ENCODE results near the gene STX5. TPM values are rescaled to one million over a fixed set of nuclear protein-coding genes. Genes with fewer than 3 reads are reported as not detected.
A peak's percentile ranks its signal among the peaks of the same experiment; 100 is the strongest.

The STX5 gene, protein sequence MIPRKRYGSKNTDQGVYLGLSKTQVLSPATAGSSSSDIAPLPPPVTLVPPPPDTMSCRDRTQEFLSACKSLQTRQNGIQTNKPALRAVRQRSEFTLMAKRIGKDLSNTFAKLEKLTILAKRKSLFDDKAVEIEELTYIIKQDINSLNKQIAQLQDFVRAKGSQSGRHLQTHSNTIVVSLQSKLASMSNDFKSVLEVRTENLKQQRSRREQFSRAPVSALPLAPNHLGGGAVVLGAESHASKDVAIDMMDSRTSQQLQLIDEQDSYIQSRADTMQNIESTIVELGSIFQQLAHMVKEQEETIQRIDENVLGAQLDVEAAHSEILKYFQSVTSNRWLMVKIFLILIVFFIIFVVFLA
- 20.4 and 42.8 TPM in 2 replicates for total RNA-seq (ENCODE audit: low replicate concordance)

DNA sequence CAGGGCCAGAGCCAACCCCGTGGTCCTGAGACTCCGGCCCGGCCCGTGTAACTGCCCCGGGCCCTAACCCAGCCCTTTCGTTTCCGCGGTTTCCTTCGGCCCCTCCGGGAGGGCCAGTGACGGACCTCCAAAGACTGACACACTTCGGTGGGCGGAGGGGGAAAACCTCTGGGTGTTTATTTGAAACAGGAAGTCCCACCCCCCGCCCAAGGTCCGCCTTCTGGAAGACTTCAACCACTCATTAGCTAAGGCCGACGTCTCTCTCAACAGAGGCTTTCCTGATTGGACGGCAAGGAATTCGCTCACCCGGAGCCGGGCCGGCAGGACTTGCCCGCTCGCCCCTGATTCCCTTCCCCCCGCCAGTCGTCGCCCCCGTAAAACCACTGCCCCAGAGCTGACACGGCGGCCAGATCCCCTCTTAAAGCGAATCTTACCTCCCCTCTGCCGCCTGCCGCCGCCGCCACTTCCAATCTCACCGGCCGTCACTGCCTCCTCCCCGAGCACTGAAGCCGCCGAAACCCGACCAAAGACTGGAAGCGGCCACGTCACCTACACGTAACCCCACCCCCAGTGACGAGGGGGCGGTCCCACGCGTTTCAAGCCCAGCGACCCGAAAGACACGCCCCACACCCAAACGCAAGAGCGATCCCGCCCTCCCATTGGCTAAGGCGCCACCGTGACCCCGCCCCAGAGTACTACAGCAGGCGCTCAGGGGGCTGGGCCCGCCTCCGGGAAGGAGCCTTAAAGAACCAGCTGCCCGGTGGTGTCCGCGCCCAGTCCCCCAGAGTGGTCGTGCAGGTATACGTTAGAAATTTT lies at the start of gene STX5:
Gene STX5 (minus strand): TSS at position 532 of the 816 bp plus-strand sequence. CDS start 808 bp downstream, outside the sequence.
- TF ChIP-seq, protein P1, sequence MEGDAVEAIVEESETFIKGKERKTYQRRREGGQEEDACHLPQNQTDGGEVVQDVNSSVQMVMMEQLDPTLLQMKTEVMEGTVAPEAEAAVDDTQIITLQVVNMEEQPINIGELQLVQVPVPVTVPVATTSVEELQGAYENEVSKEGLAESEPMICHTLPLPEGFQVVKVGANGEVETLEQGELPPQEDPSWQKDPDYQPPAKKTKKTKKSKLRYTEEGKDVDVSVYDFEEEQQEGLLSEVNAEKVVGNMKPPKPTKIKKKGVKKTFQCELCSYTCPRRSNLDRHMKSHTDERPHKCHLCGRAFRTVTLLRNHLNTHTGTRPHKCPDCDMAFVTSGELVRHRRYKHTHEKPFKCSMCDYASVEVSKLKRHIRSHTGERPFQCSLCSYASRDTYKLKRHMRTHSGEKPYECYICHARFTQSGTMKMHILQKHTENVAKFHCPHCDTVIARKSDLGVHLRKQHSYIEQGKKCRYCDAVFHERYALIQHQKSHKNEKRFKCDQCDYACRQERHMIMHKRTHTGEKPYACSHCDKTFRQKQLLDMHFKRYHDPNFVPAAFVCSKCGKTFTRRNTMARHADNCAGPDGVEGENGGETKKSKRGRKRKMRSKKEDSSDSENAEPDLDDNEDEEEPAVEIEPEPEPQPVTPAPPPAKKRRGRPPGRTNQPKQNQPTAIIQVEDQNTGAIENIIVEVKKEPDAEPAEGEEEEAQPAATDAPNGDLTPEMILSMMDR (IDR thresholded peaks at IDR 0.05; ENCODE audit: insufficient read depth, low read length) = no peak
- DNase-seq (ENCODE audit: low read depth) = peak; percentile 98
- H3K4me3 ChIP-seq (ENCODE audit: low read depth, low read length) = peak within 1 kb of the TSS; percentile 90

DNA sequence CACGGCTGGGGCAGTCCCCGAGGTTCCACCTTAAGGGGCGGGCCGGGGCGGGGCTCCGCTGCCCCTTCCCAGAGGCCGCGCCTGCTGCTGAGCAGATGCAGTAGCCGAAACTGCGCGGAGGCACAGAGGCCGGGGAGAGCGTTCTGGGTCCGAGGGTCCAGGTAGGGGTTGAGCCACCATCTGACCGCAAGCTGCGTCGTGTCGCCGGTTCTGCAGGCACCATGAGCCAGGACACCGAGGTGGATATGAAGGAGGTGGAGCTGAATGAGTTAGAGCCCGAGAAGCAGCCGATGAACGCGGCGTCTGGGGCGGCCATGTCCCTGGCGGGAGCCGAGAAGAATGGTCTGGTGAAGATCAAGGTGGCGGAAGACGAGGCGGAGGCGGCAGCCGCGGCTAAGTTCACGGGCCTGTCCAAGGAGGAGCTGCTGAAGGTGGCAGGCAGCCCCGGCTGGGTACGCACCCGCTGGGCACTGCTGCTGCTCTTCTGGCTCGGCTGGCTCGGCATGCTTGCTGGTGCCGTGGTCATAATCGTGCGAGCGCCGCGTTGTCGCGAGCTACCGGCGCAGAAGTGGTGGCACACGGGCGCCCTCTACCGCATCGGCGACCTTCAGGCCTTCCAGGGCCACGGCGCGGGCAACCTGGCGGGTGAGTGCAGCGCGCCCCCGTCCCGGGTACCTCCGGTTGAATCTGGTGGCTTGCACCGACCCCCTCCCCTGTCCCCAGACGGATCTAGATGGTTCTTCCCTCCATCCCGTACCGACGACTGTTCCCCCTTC lies 49.1 kb upstream of the STX5 start, which contains the start of gene SLC3A2:
Gene SLC3A2 (plus strand): TSS at position 94 of the 776 bp plus-strand sequence. CDS start 128 bp downstream, at position 222.
- TF ChIP-seq, protein P1 (IDR thresholded peaks at IDR 0.05; ENCODE audit: insufficient read depth, low read length) = peak; percentile 52
- peak; percentile 85 for DNase-seq (ENCODE audit: low read depth)
- peak within 1 kb of the TSS; percentile 99 for H3K4me3 ChIP-seq (ENCODE audit: low read depth, low read length)

DNA sequence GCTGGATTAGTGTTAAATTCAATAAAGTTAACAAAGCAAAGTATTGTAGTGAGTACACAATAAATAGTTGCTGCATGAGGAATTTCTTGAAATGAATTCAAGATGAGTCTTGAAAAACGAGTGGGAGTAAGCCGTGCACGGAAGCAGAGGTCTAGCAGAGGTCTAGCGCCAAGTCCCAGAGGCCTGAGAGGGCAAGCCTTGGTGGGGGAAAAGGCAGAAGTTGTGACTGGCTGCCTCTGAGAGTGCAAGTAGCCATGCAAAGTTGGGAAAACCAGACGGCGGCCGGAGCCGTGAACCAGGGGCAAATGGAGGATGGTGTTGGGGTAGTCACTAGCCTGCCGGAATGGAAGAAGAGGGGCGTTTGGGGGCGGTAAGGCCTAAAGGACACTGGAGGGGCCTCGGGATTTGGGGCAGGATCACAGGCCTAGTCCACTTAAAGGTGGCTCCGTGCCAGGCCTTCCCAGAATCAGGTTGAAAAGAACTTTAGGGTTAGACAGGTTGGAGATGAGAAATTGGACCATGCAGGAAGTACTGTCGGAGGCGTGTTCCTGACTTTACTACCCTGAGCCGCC lies 48.5 kb upstream of the STX5 start:
- TF ChIP-seq, protein P1 (IDR thresholded peaks at IDR 0.05; ENCODE audit: insufficient read depth, low read length) = no peak
- DNase-seq (ENCODE audit: low read depth) = peak; percentile 86
- H3K4me3 ChIP-seq (ENCODE audit: low read depth, low read length) = peak overlapping the region; percentile 99

DNA sequence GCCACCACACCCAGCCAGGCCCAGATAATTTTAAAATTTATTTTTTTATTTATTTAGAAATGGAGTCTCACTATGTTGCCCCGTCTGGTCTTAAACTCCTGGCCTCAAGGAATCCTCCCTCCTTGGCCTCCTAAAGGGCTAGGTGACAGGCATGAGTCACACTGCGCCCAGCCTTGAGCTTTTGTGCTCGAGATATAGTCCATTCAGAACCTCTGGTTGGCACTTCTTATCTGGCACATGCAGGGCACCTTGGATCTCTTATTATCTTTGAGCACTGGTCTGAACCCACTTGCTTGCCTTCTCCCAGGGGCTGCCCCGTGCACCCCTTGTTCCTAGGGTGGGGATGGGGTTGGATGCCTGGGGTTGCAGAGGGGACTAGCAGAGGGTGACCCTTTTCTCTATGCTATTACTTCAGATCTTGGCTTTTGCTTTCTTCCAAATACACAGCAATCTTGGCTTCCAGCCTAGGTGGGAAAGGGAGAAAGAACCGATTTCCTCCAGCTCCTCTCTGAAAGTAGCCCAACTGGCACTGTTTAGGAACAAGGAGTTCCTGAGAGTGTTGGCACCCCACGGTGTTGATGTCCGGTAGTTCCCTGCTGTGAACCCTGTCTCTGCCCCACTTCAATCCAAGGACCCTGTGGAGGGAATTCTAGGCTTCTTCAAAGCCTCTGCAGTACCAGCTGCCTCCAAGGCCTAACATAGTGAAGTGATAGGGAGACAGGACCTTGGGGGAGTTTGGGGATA lies 47.6 kb upstream of the STX5 start:
- TF ChIP-seq, protein P1 (IDR thresholded peaks at IDR 0.05; ENCODE audit: insufficient read depth, low read length) = no peak
- DNase-seq (ENCODE audit: low read depth) = peak; percentile 58
- peak overlapping the region; percentile 99 for H3K4me3 ChIP-seq (ENCODE audit: low read depth, low read length)

DNA sequence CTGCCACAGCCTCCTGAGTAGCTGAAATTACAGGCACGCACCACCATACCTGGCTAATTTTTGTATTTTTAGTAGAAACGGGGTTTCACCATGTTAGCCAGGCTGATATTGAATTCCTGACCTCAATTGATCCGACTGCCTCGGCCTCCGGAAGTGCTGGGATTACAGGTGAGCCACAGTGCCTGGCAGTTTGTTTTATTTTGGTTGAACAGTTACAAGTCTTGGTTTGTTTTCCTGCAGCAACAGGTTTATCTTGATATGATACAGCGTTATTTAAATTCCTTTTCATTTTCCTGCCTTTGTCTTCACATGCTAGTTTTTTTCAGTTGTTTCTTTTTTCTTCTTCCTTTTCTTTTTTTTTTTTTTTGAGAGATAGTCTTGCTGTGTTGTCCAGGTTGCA lies 44.9 kb upstream of the STX5 start:
- no peak overlapping the region for H3K4me3 ChIP-seq (ENCODE audit: low read depth, low read length)
- DNase-seq (ENCODE audit: low read depth) = no peak
- TF ChIP-seq, protein P1 (IDR thresholded peaks at IDR 0.05; ENCODE audit: insufficient read depth, low read length) = no peak
